RWPE2 (cell line): ENCODE measurements around the gene KANK4.

ENCODE experiments used
- ATAC-seq: fragments of 200-7000 bp; cut with Tn5 transposase; 3 replicates; pipeline ENCODE4 v1.9.1; 2021; ENCODE audit warnings: low read depth
- DNase-seq: peaks from one replicate; pipeline ENCODE4 v3.0.0-alpha.2; 2020; ENCODE audit warnings: low spot score
- H3K27ac ChIP-seq: fragments of 450-650 bp; 2 replicates; pipeline ENCODE4 v1.5.1; 2017; ENCODE audit warnings: mild to moderate bottlenecking; ENCODE audit not compliant: poor library complexity, severe bottlenecking
- H3K27me3 ChIP-seq: fragments of 250-450 bp; sonication (Bioruptor Pico); 2 replicates; pipeline ENCODE4 v1.5.1; 2021; ENCODE audit warnings: mild to moderate bottlenecking, moderate library complexity; ENCODE audit not compliant: insufficient read depth, poor library complexity, severe bottlenecking
- H3K36me3 ChIP-seq: fragments of 250-450 bp; sonication (Bioruptor Pico); 2 replicates; pipeline ENCODE4 v1.5.1; 2020; ENCODE audit warnings: low read depth, mild to moderate bottlenecking, moderate library complexity
- H3K4me1 ChIP-seq: fragments of 250-450 bp; sonication (Bioruptor Pico); 2 replicates; pipeline ENCODE4 v1.5.1; 2021; ENCODE audit warnings: mild to moderate bottlenecking, moderate library complexity; ENCODE audit not compliant: insufficient read depth, poor library complexity, severe bottlenecking
- H3K4me3 ChIP-seq: fragments of 250-450 bp; sonication (Bioruptor Pico); 2 replicates; pipeline ENCODE4 v1.5.1; 2021; ENCODE audit warnings: mild to moderate bottlenecking, moderate library complexity; ENCODE audit not compliant: severe bottlenecking
- H3K9me3 ChIP-seq: fragments of 250-450 bp; sonication (Bioruptor Pico); 2 replicates; pipeline ENCODE4 v1.5.1; 2021; ENCODE audit warnings: mild to moderate bottlenecking, moderate library complexity; ENCODE audit not compliant: severe bottlenecking
- CTCF ChIP-seq: fragments of 450-650 bp; IDR thresholded peaks from one replicate; pipeline ENCODE4 v1.5.1; 2017; ENCODE audit warnings: mild to moderate bottlenecking, moderate library complexity; ENCODE audit not compliant: poor library complexity, severe bottlenecking

Gene KANK4

GRCh38 chr1:62265956-62266935 is 53.0 kb downstream of the KANK4 start:
- no peak overlapping the region for H3K4me3 ChIP-seq
- H3K4me1 ChIP-seq = no peaks in the 10 kb centered on the region
- H3K36me3 ChIP-seq = no peaks in the 10 kb centered on the region
- DNase-seq = no peak
- no peak for ATAC-seq
- no peaks in the 10 kb centered on the region for H3K9me3 ChIP-seq
- no peaks in the 10 kb centered on the region for H3K27me3 ChIP-seq
- TF ChIP-seq CTCF = no peak
- H3K27ac ChIP-seq = no peak overlapping the region

- no peak overlapping the region for H3K4me3 ChIP-seq
- H3K27ac ChIP-seq = no peak overlapping the region
- no peak for TF ChIP-seq CTCF
- H3K36me3 ChIP-seq = no peaks in the 10 kb centered on the region
- H3K9me3 ChIP-seq = no peaks in the 10 kb centered on the region
- no peaks in the 10 kb centered on the region for H3K27me3 ChIP-seq
- no peaks in the 10 kb centered on the region for H3K4me1 ChIP-seq
- DNase-seq = no peak
- ATAC-seq = no peak
These were observed 55.4 kb downstream of the KANK4 start for GRCh38 chr1:62263814-62264353.

- H3K36me3 ChIP-seq = no peaks in the 10 kb centered on the region
- H3K4me3 ChIP-seq = no peak overlapping the region
- no peaks in the 10 kb centered on the region for H3K27me3 ChIP-seq
- no peaks in the 10 kb centered on the region for H3K9me3 ChIP-seq
- DNase-seq (no peak), ATAC-seq (no peak)
- no peak overlapping the region for H3K27ac ChIP-seq
- TF ChIP-seq CTCF = no peak
- no peaks in the 10 kb centered on the region for H3K4me1 ChIP-seq
These were observed 56.0 kb downstream of the KANK4 start for GRCh38 chr1:62263006-62263813.

- Histone ChIP-seq H3K4me3 (no peak overlapping the region), H3K9me3 (no peaks in the 10 kb centered on the region), H3K27me3 (no peaks in the 10 kb centered on the region), H3K4me1 (no peaks in the 10 kb centered on the region), H3K27ac (no peak overlapping the region), H3K36me3 (no peaks in the 10 kb centered on the region)
- no peak for TF ChIP-seq CTCF
- ATAC-seq (no peak), DNase-seq (no peak)
These were observed 58.5 kb downstream of the KANK4 start for GRCh38 chr1:62260688-62261087.
